Lung (tissue), 12 donors: Measurements from ENCODE around the gene ADGRA1. TPM values are rescaled to one million over a fixed set of nuclear protein-coding genes. Genes with fewer than 3 reads are reported as not detected.

Source experiments
- ATAC-seq: fragments of 200-7000 bp; cut with Tn5 transposase; one replicate; pipeline ENCODE4 v1.9.1; 2020; ENCODE audit warnings: moderate number of reproducible peaks; ENCODE audit not compliant: insufficient read depth, low FRiP score
- DNase-seq, 3 donors: peaks; one replicate each; pipeline ENCODE4 v3.0.0-alpha.2; 2013 to 2017
- H3K27ac ChIP-seq, 2 donors: one replicate each; pipeline ENCODE4 v1.5.1; 2013; ENCODE audit warnings: mild to moderate bottlenecking in 2 of 2, moderate library complexity in 2 of 2, control low read depth in 1 of 2, inconsistent platforms in 1 of 2, low read depth in 1 of 2, low read length in 1 of 2
- H3K27me3 ChIP-seq, 3 donors: one replicate each; pipeline ENCODE4 v1.5.1; 2013; ENCODE audit warnings: low read length in 2 of 3; ENCODE audit not compliant: control insufficient read depth in 3 of 3, insufficient read depth in 3 of 3
- H3K36me3 ChIP-seq, 4 donors: one replicate each; pipeline ENCODE4 v1.5.1; 2013; ENCODE audit warnings: low read length in 4 of 4, mild to moderate bottlenecking in 1 of 4, moderate library complexity in 1 of 4; ENCODE audit not compliant: control insufficient read depth in 4 of 4, insufficient read depth in 4 of 4
- H3K4me1 ChIP-seq, 5 donors: one replicate each; pipeline ENCODE4 v1.5.1; 2013; ENCODE audit warnings: low read length in 5 of 5, mild to moderate bottlenecking in 2 of 5, moderate library complexity in 1 of 5; ENCODE audit not compliant: control insufficient read depth in 5 of 5, insufficient read depth in 5 of 5
- H3K4me3 ChIP-seq: one replicate; pipeline ENCODE4 v1.5.1; 2013; ENCODE audit warnings: mild to moderate bottlenecking, control low read depth, moderate library complexity
- H3K9ac ChIP-seq, 2 donors: one replicate each; pipeline ENCODE4 v1.5.1; 2013; ENCODE audit warnings: low read length in 2 of 2, control low read depth in 1 of 2; ENCODE audit not compliant: insufficient read depth in 1 of 2
- H3K9me3 ChIP-seq, 4 donors: one replicate each; pipeline ENCODE4 v1.5.1; 2013; ENCODE audit warnings: low read length in 3 of 4, mild to moderate bottlenecking in 1 of 4, moderate library complexity in 1 of 4; ENCODE audit not compliant: control insufficient read depth in 4 of 4, insufficient read depth in 3 of 4
- WGBS, 2 donors: extraction: QIAGEN DNeasy Blood & Tissue Kit; methylation state at CpG; one replicate each; pipeline ENCODE4 v1.1.7; 2013; 5-methylcytosine and 5-hydroxymethylcytosine counted together
- polyA plus RNA-seq, 2 donors: library from polyadenylated mRNA; stranded (reverse); fragments of 200-250 nt; gene quantifications; one replicate each; pipeline ENCODE4 v1.2.1, GENCODE V29; 2013
- total RNA-seq, 2 donors: library from RNA; depleted of rRNA in 1 of 2; stranded (reverse); fragments of >200 nt in 1 of 2; gene quantifications; one replicate each; pipeline ENCODE4 v1.2.1, GENCODE V29; 2014 to 2021
- TF ChIP-seq, protein P1 (sequence below): IDR thresholded peaks from 2 replicates; pipeline ENCODE4 v1.5.1; 2012; ENCODE audit warnings: mild to moderate bottlenecking; ENCODE audit errors: control extremely low read depth, extremely low read depth
- donor health status: control.
- donor health status: control.
- donor health status: Bipolar disorder and iron deficiency.
- donor health status: healthy.
- donor health status: DM: yes; HTN: yes; CAD: no.

Gene ADGRA1
- total and polyA plus RNA-seq, 4 donors: 0.05 to 1.3 (median 0.20) TPM

DNA sequence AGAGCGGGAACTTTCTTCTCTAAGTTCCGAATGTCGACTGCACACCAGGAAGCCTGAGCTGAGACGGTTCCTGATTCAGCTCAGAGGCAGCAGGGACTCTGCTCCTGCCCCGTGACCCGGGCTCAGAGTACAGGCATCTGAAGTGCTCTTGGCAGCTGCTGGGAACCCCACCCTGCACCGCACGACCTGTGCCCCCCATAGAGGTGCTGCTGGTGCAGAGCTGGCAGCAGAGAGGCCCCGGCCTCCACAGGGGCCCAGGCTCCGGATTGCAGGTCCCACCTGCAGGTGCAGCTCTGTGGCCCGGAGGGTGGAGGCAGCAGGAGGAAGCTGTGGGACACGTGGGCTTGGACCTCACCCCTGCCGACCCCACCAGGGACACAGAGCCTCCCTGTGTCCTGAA, 39.5 kb upstream of the ADGRA1 start:
- Histone ChIP-seq H3K36me3 (no peaks in the 10 kb centered on the region), H3K4me1 (no peaks in the 10 kb centered on the region), H3K4me3 (no peak overlapping the region), H3K9me3 (peaks cover 0 to 8% (median 0%) of the 10 kb centered on the region in 4 donors), H3K9ac (no peak overlapping the region), H3K27ac (no peak overlapping the region), H3K27me3 (peaks cover 6 to 16% (median 8%) of the 10 kb centered on the region in 3 donors)
- TF ChIP-seq, protein P1, sequence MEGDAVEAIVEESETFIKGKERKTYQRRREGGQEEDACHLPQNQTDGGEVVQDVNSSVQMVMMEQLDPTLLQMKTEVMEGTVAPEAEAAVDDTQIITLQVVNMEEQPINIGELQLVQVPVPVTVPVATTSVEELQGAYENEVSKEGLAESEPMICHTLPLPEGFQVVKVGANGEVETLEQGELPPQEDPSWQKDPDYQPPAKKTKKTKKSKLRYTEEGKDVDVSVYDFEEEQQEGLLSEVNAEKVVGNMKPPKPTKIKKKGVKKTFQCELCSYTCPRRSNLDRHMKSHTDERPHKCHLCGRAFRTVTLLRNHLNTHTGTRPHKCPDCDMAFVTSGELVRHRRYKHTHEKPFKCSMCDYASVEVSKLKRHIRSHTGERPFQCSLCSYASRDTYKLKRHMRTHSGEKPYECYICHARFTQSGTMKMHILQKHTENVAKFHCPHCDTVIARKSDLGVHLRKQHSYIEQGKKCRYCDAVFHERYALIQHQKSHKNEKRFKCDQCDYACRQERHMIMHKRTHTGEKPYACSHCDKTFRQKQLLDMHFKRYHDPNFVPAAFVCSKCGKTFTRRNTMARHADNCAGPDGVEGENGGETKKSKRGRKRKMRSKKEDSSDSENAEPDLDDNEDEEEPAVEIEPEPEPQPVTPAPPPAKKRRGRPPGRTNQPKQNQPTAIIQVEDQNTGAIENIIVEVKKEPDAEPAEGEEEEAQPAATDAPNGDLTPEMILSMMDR: no peak
- no peak for DNase-seq
- ATAC-seq: no peak
- 17 to 33% methylated on average over 13 of the region's 13 CpGs for WGBS, 2 donors

DNA sequence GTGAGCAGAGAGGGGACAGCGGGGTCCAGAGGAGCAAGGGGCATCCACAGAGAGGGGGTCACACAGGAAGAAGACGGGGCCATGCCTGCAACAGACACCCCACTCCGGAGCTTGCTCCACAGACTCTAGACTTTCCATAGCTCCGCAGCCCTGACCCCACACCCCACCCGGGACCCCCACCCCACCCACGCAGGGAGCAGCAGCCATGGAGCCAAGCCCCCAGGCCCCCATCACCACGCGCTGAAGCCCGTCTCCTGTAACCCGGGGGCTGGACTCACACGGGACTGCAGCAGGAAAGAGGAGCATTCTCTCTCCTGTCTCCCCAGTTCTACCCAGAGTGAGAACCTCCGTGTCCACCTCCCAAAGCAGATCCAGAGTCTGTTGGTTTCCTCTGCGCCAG, 38.8 kb upstream of the ADGRA1 start:
- TF ChIP-seq, protein P1: no peak
- H3K27ac ChIP-seq: no peak overlapping the region
- ATAC-seq: no peak
- no peak overlapping the region for H3K9ac ChIP-seq
- peaks cover 4 to 12% (median 8%) of the 10 kb centered on the region in 3 donors for H3K27me3 ChIP-seq
- peaks cover 0 to 8% (median 0%) of the 10 kb centered on the region in 4 donors for H3K9me3 ChIP-seq
- WGBS, 2 donors: 84 to 86% methylated on average over 11 to 13 of the region's 13 CpGs
- no peaks in the 10 kb centered on the region for H3K4me1 ChIP-seq
- DNase-seq: no peak
- H3K36me3 ChIP-seq: no peaks in the 10 kb centered on the region
- no peak overlapping the region for H3K4me3 ChIP-seq

DNA sequence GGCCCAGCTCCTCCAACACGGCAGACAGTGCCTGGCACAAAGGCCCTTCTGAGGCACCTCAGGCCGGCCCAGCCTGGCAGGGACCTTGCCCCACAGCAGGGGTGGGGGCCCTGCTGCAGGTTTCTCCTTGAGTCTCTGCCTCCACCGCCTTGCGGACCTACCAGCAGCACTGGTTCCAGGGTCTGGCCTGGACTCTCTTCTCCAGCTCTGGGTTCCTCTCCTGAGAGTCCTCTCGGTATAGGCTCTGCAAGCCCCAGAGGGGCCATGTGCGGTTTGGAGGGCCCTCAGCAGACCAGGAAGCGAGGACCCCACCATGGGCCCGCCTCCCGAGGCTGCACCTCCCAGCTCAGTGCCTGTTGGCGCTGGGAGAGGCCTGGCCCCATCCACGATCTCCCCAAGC, 38.1 kb upstream of the ADGRA1 start:
- DNase-seq: no peak
- WGBS, 2 donors: 82 to 90% methylated on average over 11 of the region's 11 CpGs
- ATAC-seq: no peak
- no peak overlapping the region for H3K27ac ChIP-seq
- peaks cover 3 to 12% (median 8%) of the 10 kb centered on the region in 3 donors for H3K27me3 ChIP-seq
- TF ChIP-seq, protein P1: no peak
- no peaks in the 10 kb centered on the region for H3K36me3 ChIP-seq
- no peak overlapping the region for H3K9ac ChIP-seq
- no peaks in the 10 kb centered on the region for H3K4me1 ChIP-seq
- no peak overlapping the region for H3K4me3 ChIP-seq
- peaks cover 0 to 8% (median 0%) of the 10 kb centered on the region in 4 donors for H3K9me3 ChIP-seq

DNA sequence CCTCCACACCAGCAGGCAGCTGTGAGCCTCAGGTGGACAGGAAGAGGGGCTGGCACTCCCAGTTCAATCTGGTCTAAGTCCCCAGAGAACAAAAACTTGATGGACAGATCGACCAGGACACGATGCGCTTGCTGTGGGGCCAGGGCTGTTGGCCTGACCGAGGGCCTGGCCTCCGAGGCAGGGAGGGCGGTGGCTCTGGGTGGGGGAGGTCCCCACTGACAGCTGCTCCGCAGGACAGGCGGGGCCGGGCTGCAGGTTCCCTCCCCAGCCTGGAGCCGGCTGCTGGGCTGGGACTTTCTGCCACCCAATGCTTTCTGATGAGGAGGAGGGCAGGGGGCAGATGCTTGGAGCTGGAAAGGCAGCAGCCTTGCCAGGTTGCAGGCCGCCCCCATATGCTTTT, 37.4 kb upstream of the ADGRA1 start:
- Histone ChIP-seq H3K27me3 (peaks cover 3 to 10% (median 8%) of the 10 kb centered on the region in 3 donors), H3K36me3 (no peaks in the 10 kb centered on the region), H3K9me3 (peaks cover 0 to 8% (median 0%) of the 10 kb centered on the region in 4 donors), H3K9ac (no peak overlapping the region), H3K4me1 (no peaks in the 10 kb centered on the region), H3K27ac (no peak overlapping the region), H3K4me3 (no peak overlapping the region)
- DNase-seq: no peak
- TF ChIP-seq, protein P1: no peak
- WGBS, 2 donors: 61 to 79% methylated on average over 11 of the region's 11 CpGs
- ATAC-seq: no peak
